ENCODE results near the gene SLC25A20.

Gene SLC25A20

GRCh38 chr3:48897460-48898376, 964 bp downstream of the SLC25A20 start:
- no peak for DNase-seq

- no peak for DNase-seq
Measured at GRCh38 chr3:48896936-48897335, 1.7 kb downstream of the SLC25A20 start.

- DNase-seq, result no peak
Measured at GRCh38 chr3:48894516-48894915, 4.2 kb downstream of the SLC25A20 start.

- no peak for DNase-seq
Measured at GRCh38 chr3:48891606-48892005, 7.1 kb downstream of the SLC25A20 start.

GRCh38 chr3:48885753-48886152, 12.9 kb downstream of the SLC25A20 start:
- DNase-seq, result no peak

GRCh38 chr3:48881652-48882114, 17.0 kb downstream of the SLC25A20 start:
- DNase-seq, result no peak

GRCh38 chr3:48881006-48881405, 17.7 kb downstream of the SLC25A20 start:
- no peak for DNase-seq

- DNase-seq, result no peak
Measured at GRCh38 chr3:48879994-48880377, 18.7 kb downstream of the SLC25A20 start.

GRCh38 chr3:48879307-48879993, 19.2 kb downstream of the SLC25A20 start:
- no peak for DNase-seq

- no peak for DNase-seq
Measured at GRCh38 chr3:48877671-48878070, 21.0 kb downstream of the SLC25A20 start.

- no peak for DNase-seq
Measured at GRCh38 chr3:48863122-48863521, 35.6 kb downstream of the SLC25A20 start.

GRCh38 chr3:48859206-48859605, 39.5 kb downstream of the SLC25A20 start:
- DNase-seq, result no peak

- DNase-seq, result no peak
Measured at GRCh38 chr3:48858709-48859108, 40.0 kb downstream of the SLC25A20 start.

GRCh38 chr3:48857641-48858040, 41.0 kb downstream of the SLC25A20 start:
- no peak for DNase-seq

- DNase-seq, result no peak
Measured at GRCh38 chr3:48856469-48856868, 42.2 kb downstream of the SLC25A20 start.

- no peak for DNase-seq
Measured at GRCh38 chr3:48855681-48856447, 42.8 kb downstream of the SLC25A20 start.

- DNase-seq, result no peak
Measured at GRCh38 chr3:48852151-48852550, 46.5 kb downstream of the SLC25A20 start.

- DNase-seq, result peak; percentile 46
Measured at GRCh38 chr3:48851407-48851806, 47.3 kb downstream of the SLC25A20 start.

GRCh38 chr3:48848816-48849515, 49.7 kb downstream of the SLC25A20 start:
- DNase-seq, result no peak

GRCh38 chr3:48847504-48848423, 50.9 kb downstream of the SLC25A20 start, which contains the start of gene PRKAR2A:
Gene PRKAR2A (minus strand): TSS chr3:48847874. CDS start chr3:48847596, 278 bp downstream.
- peak; percentile 40 for DNase-seq

- peak; percentile 38 for DNase-seq
Measured at GRCh38 chr3:48847053-48847503, 51.6 kb downstream of the SLC25A20 start.

Data from DMS79 (cell line).